Endothelial cell (in vitro differentiated cells): Measurements from ENCODE around the gene OPA3. TPM values are rescaled to one million over a fixed set of nuclear protein-coding genes. Genes with fewer than 3 reads are reported as not detected.

Experiments used
- DNase-seq: peaks from one replicate; pipeline ENCODE4 v3.0.0; 2021; ENCODE audit warnings: low spot score
- H3K27ac Mint-ChIP-seq: one replicate; pipeline ENCODE4 v1.8.0; 2021; ENCODE audit warnings: mixed read lengths, inconsistent platforms; ENCODE audit not compliant: unreplicated experiment
- H3K27me3 Mint-ChIP-seq: one replicate; pipeline ENCODE4 v1.8.0; 2021; ENCODE audit warnings: mild to moderate bottlenecking, moderate library complexity, mixed read lengths, inconsistent platforms; ENCODE audit not compliant: unreplicated experiment
- H3K36me3 Mint-ChIP-seq: one replicate; pipeline ENCODE4 v1.8.0; 2021; ENCODE audit warnings: mild to moderate bottlenecking, low read depth, mixed read lengths, inconsistent platforms; ENCODE audit not compliant: unreplicated experiment
- H3K4me1 Mint-ChIP-seq: one replicate; pipeline ENCODE4 v1.8.0; 2021; ENCODE audit warnings: mild to moderate bottlenecking, mixed read lengths, inconsistent platforms; ENCODE audit not compliant: unreplicated experiment
- H3K4me3 Mint-ChIP-seq: one replicate; pipeline ENCODE4 v1.8.0; 2021; ENCODE audit warnings: mild to moderate bottlenecking, mixed read lengths, inconsistent platforms; ENCODE audit not compliant: unreplicated experiment
- H3K9me3 Mint-ChIP-seq: one replicate; pipeline ENCODE4 v1.8.0; 2021; ENCODE audit warnings: mixed read lengths, inconsistent platforms; ENCODE audit not compliant: unreplicated experiment
- total RNA-seq: library from RNA; stranded (reverse); fragmentation: NEBNext Ultra II Directional; extraction: Animal tissue kit (Norgen Biotek cat#: 25700); gene quantifications from one replicate; pipeline ENCODE4 v1.2.1, GENCODE V29; 2021; ENCODE audit not compliant: unreplicated experiment
- TF ChIP-seq, protein P1 (sequence below): fragments of 200-600 bp; sonication (generic); IDR thresholded peaks from one replicate; pipeline ENCODE4 v1.5.0; 2021; ENCODE audit warnings: antibody characterized with exemption; ENCODE audit not compliant: unreplicated experiment

The OPA3 gene
- total RNA-seq, 1 donor from 2014 or later, result 13.4 TPM

DNA sequence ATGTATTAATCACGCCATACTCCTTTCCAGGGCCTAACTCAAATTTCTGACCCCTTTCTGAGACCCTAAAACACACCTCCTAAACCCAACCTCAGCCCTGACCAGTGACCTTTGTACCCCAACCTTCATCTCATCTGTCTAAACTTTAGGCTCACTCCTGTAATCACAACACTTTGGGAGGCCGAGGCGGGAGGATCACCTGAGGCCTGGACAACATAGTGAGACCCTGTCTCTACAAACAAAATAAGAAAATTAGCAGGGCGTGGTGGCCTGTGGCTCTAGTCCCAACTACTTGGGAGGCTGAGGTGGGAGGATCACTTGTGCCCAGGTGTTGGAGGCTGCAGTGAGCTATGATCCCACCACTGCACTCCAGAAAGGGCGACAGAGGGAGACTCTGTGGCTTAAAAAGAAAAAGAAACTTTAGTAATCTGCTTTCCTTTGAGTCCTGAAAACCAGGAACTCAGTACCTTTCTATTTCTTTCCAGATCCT is 92.4 kb downstream of the OPA3 start:
- Mint-ChIP-seq H3K27me3 (peaks cover 14% of the 10 kb centered on the region), H3K9me3 (no peaks in the 10 kb centered on the region), H3K36me3 (peaks cover 10% of the 10 kb centered on the region), H3K4me3 (peak overlapping the region; percentile 71), H3K27ac (peak overlapping the region; percentile 22), H3K4me1 (peaks cover 9% of the 10 kb centered on the region)
- TF ChIP-seq, protein P1, sequence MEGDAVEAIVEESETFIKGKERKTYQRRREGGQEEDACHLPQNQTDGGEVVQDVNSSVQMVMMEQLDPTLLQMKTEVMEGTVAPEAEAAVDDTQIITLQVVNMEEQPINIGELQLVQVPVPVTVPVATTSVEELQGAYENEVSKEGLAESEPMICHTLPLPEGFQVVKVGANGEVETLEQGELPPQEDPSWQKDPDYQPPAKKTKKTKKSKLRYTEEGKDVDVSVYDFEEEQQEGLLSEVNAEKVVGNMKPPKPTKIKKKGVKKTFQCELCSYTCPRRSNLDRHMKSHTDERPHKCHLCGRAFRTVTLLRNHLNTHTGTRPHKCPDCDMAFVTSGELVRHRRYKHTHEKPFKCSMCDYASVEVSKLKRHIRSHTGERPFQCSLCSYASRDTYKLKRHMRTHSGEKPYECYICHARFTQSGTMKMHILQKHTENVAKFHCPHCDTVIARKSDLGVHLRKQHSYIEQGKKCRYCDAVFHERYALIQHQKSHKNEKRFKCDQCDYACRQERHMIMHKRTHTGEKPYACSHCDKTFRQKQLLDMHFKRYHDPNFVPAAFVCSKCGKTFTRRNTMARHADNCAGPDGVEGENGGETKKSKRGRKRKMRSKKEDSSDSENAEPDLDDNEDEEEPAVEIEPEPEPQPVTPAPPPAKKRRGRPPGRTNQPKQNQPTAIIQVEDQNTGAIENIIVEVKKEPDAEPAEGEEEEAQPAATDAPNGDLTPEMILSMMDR, result no peak
- DNase-seq, result no peak

DNA sequence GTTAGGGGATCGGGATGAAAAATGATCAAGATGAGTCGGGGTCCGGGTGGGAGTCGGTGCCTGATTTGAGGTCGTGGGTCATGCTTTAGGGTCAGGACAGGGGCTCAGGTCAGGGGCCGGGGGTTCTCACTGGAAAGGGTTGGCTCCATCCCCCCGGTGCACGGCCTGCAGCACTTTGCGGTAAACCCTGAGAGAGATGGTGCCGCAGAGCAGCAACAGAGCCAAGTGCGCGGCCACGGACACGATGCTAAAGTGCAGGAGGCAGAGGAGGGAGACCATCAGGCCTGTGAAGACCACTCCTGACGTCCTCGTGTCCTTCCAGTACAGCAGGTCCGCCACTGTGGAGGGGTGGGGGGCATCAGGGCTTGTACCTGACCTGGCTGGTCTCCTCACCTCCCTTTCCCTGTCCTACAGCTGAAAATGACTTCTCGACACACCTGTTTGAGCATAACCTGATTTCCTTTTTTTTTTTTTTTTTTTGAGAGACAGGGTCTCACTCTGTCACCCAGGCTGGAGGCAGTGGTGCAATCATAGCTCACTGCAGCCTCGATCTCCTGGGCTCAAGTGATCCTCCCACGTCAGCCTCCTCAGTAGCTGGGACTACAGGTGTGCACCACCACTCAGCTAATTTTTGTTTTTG is 95.3 kb downstream of the OPA3 start:
- Mint-ChIP-seq H3K4me1 (peaks cover 1% of the 10 kb centered on the region), H3K27me3 (peaks cover 7% of the 10 kb centered on the region), H3K36me3 (no peaks in the 10 kb centered on the region), H3K4me3 (no peak overlapping the region), H3K9me3 (no peaks in the 10 kb centered on the region), H3K27ac (peak overlapping the region; percentile 61)
- TF ChIP-seq, protein P1, result no peak
- no peak for DNase-seq

DNA sequence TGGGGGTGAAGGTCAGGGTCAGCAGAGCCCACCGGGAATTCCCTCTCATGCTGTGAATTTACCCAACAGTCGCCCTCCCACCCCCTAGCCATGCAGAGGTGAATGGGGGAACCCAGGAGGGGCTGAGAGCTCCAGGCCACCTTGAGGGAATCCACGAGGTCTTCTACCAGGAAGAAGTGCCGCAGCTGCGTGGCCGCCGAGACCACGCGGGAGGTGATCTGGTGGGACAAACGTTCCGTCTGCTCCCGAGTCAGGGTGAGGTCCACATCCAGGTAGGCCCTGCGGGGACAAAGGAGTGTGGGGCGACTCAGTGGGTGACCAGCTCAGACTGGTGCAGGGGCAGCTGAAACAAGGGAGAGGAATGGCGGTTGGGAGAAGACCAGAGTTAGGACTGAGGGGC is 95.9 kb downstream of the OPA3 start:
- DNase-seq, result no peak
- H3K27ac Mint-ChIP-seq, result peak overlapping the region; percentile 61
- H3K9me3 Mint-ChIP-seq, result no peaks in the 10 kb centered on the region
- peaks cover 7% of the 10 kb centered on the region for H3K27me3 Mint-ChIP-seq
- peaks cover 3% of the 10 kb centered on the region for H3K4me1 Mint-ChIP-seq
- TF ChIP-seq, protein P1, result no peak
- no peak overlapping the region for H3K4me3 Mint-ChIP-seq
- no peaks in the 10 kb centered on the region for H3K36me3 Mint-ChIP-seq

DNA sequence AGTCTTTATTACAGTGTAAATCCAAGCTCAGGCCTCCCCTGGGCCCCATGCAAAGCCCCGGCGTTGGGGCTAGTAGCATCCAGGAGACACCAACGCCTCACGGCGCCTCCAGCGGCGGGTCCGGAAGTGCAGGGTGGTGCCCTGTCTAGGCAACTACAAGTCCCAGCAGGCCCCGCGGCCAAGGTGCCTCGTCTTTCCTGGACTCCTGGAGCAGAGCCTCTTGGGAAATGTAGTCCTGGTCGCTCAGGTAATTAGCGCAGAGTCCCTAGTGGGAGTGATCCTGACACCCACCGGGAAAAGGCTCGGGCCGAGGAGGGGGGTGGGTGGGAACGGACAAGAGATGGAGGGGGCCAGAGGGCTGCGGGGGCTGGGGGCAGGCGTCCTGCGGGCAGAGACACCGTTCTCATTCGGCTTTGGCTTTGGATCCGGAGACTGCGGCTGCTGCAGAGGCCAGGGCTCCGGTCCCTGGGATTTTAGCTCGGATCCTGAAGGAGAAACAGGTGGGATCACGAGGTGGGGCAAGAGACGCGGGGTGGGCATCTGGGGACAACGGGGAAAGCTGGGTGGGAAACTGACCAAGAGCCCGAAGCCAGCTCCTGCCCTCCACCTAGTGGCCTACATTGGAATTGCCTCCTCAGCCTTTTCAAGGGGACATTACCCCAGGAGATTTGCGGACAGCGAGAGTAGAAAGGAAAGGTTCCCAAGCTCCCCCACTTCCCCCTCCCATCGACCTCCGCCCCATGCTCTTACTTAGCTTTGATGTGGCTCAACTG is 99.1 kb downstream of the OPA3 start:
- DNase-seq, result peak; percentile 99
- TF ChIP-seq, protein P1, result peak; percentile 92
- Mint-ChIP-seq H3K9me3 (no peaks in the 10 kb centered on the region), H3K4me1 (peaks cover 3% of the 10 kb centered on the region), H3K4me3 (peak overlapping the region; percentile 92), H3K27me3 (peaks cover 10% of the 10 kb centered on the region), H3K36me3 (no peaks in the 10 kb centered on the region), H3K27ac (peak overlapping the region; percentile 77)
